ENCODE results near the gene EFTUD2.

EFTUD2 gene

DNA sequence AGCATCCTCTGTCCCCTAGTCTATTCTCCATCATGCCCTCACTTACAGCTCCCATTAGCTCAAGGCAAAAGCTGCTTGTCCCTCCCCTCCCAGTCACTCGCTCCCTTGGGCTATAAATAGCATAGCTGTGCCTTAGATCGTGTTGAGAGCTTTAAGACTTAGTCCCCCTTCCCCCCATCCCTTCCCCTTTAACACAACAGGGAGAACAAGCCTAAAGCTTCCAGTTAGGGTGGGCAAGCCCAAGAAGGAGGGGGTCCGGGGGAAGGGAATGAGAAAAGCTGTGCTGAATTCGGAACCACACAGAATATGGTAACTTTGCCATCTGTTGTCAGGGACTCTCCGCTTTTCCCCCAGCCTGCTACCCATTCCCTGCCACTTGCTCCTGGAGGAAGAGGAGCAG, 56.5 kb downstream of the EFTUD2 start:
- TF ChIP-seq, protein P1, sequence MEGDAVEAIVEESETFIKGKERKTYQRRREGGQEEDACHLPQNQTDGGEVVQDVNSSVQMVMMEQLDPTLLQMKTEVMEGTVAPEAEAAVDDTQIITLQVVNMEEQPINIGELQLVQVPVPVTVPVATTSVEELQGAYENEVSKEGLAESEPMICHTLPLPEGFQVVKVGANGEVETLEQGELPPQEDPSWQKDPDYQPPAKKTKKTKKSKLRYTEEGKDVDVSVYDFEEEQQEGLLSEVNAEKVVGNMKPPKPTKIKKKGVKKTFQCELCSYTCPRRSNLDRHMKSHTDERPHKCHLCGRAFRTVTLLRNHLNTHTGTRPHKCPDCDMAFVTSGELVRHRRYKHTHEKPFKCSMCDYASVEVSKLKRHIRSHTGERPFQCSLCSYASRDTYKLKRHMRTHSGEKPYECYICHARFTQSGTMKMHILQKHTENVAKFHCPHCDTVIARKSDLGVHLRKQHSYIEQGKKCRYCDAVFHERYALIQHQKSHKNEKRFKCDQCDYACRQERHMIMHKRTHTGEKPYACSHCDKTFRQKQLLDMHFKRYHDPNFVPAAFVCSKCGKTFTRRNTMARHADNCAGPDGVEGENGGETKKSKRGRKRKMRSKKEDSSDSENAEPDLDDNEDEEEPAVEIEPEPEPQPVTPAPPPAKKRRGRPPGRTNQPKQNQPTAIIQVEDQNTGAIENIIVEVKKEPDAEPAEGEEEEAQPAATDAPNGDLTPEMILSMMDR (IDR thresholded peaks at IDR 0.05; ENCODE audit: low read depth, low read length), result no peak
- H3K4me3 ChIP-seq (ENCODE audit: low read depth, low read length), result no peak overlapping the region
- no peak for DNase-seq

DNA sequence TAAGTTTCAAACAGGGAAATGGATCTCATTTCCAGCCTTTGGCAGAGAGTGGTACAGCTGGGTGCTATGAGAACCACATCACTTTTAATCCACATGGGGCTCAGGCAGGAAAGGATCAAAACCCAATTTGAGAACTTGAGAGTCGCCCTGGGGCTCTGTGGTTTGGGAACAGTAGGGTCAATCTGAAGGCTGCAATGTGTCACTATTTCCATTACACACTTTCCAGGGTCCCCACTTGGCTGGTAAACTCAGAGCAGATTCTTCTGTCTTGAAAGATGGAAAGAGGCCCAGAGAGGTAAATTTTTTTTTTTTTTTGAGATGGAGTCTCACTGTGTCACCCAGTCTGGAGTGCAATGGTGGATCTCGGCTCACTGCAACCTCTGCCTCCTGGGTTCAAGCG, 58.3 kb downstream of the EFTUD2 start:
- Histone ChIP-seq H3K4me3 (ENCODE audit: low read depth, low read length) (no peak overlapping the region), H3K36me3 (no peaks in the 10 kb centered on the region), H3K9me3 (no peaks in the 10 kb centered on the region), H3K4me1 (no peaks in the 10 kb centered on the region), H3K27me3 (no peaks in the 10 kb centered on the region)
- TF ChIP-seq, protein P1 (IDR thresholded peaks at IDR 0.05; ENCODE audit: low read depth, low read length), result no peak
- no peak for DNase-seq

More for the DNA sequence above, 56.5 kb downstream of the EFTUD2 start:
- no peaks in the 10 kb centered on the region for H3K9me3 ChIP-seq
- H3K27me3 ChIP-seq, result no peaks in the 10 kb centered on the region
- H3K4me1 ChIP-seq, result peaks cover 4% of the 10 kb centered on the region
- no peaks in the 10 kb centered on the region for H3K36me3 ChIP-seq

DNA sequence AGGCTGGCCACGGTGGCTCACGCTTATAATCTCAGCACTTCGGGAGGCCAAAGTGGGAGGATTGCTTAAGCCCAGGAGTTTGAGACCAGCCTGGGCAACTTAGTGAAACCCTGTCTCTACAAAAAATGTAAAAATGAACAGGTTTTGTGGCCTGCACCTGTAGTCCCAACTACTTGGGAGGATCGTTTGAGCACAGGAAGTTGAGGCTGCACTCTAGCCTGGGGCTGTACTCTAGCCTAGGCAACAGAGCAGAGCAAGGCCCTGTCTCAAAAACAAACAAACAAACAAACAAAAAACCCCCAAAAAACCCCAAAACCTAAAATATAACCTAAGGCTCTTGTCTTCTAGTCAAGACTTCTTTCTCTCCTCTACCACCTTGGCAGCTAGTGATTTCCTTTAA, 59.0 kb downstream of the EFTUD2 start:
- Histone ChIP-seq H3K27me3 (no peaks in the 10 kb centered on the region), H3K9me3 (no peaks in the 10 kb centered on the region), H3K4me3 (ENCODE audit: low read depth, low read length) (no peak overlapping the region), H3K4me1 (no peaks in the 10 kb centered on the region), H3K36me3 (no peaks in the 10 kb centered on the region)
- no peak for DNase-seq
- TF ChIP-seq, protein P1 (IDR thresholded peaks at IDR 0.05; ENCODE audit: low read depth, low read length), result no peak

DNA sequence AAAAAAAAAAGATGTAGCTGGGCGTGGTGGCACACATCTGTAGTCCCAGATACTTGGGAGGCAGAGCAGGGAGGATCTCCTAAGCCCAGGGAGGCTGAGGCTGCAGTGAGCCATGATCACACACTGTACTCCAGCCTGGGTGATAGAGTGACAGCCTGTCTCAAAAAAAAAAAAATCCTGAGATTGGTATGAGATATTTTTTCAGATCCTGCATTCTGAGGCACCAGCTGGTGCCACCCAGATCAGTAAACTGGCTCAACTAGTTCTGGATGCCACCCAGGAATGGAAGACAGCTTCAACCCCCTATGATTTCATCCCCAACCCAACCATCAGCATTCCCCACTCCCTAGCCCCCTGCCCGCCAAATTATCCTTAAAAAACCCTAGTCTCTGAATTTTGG, 62.0 kb downstream of the EFTUD2 start:
- Histone ChIP-seq H3K9me3 (no peaks in the 10 kb centered on the region), H3K4me3 (ENCODE audit: low read depth, low read length) (no peak overlapping the region), H3K27me3 (no peaks in the 10 kb centered on the region), H3K4me1 (no peaks in the 10 kb centered on the region), H3K36me3 (no peaks in the 10 kb centered on the region)
- DNase-seq, result no peak
- TF ChIP-seq, protein P1 (IDR thresholded peaks at IDR 0.05; ENCODE audit: low read depth, low read length), result no peak

DNA sequence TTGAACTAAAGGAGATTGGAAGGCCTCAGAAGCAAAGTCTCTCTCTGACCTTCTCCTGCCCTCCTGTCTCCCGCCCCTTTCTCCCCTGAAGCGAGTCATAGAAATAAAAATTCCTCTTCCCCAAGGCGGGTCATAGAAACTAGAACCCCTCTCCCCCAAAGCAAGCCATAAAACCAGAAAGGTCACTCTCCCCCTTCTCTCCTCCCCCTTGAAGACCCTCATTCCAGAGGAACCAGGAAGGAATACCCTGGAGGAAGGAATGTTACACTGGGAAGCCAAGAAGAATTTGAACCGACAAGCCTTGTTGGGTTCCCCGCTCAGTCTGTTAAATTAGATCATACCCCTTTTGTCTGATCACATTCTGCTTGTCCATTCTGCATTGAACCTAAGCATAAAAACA, 66.4 kb downstream of the EFTUD2 start:
- TF ChIP-seq, protein P1 (IDR thresholded peaks at IDR 0.05; ENCODE audit: low read depth, low read length), result no peak
- Histone ChIP-seq H3K27me3 (no peaks in the 10 kb centered on the region), H3K9me3 (no peaks in the 10 kb centered on the region), H3K4me1 (no peaks in the 10 kb centered on the region), H3K4me3 (ENCODE audit: low read depth, low read length) (no peak overlapping the region), H3K36me3 (0 out of 2 replicates have a peak, but pooled peaks cover 2% of the 10 kb centered on the region)
- DNase-seq, result no peak

DNA sequence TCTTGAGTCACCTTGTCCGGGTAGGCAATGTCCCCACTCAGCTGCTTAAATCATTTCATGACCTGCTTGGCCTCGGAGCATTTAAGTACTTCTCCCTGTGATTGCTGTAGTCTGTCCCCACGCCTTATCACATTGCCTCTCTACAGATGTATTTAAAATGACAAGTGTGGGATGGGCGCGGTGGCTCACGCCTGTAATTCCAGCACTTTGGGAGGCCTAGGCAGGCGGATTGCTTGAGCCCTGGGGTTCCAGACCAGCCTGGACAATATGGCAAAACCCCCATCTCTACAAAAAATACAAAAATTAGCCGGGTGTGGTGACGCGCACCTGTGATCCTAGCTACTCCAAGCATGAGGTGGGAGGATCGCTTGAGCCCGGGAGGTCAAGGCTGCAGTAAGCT, 67.9 kb downstream of the EFTUD2 start:
- Histone ChIP-seq H3K4me1 (no peaks in the 10 kb centered on the region), H3K4me3 (ENCODE audit: low read depth, low read length) (no peak overlapping the region), H3K36me3 (0 out of 2 replicates have a peak, but pooled peaks cover 2% of the 10 kb centered on the region), H3K27me3 (no peaks in the 10 kb centered on the region), H3K9me3 (no peaks in the 10 kb centered on the region)
- TF ChIP-seq, protein P1 (IDR thresholded peaks at IDR 0.05; ENCODE audit: low read depth, low read length), result no peak
- DNase-seq, result no peak

Measured in BE2C (cell line).